Caco-2 (cell line): ENCODE results near the gene SLC2A13. TPM values are rescaled to one million over a fixed set of nuclear protein-coding genes. Genes with fewer than 3 reads are reported as not detected.
A peak's percentile ranks its signal among the peaks of the same experiment; 100 is the strongest.

Experiments
- BruUV-seq: library from RNA; stranded (reverse); fragments of 400-500 nt; replicated peaks from 2 replicates; lab custom pipeline; 2021; lab: Mats Ljungman, UMichigan
- CTCF ChIA-PET: fragments of 300-600 bp; sonication (Branson Sonifier 250); formaldehyde crosslinking; loops from one replicate; lab custom pipeline; 2022; ENCODE audit warnings: antibody characterized with exemption; lab: Charles Lee
- POLR2A ChIA-PET: fragments of 300-600 bp; sonication (Branson Sonifier 250); formaldehyde crosslinking; loops from one replicate; lab custom pipeline; 2022; ENCODE audit warnings: antibody characterized with exemption; lab: Charles Lee
- DNase-seq, 2 experiments: peaks; one replicate each; pipeline versions ENCODE4 v3.0.0 to v3.0.0-alpha.2; 2020 to 2022
- H3K27me3 ChIP-seq: replicated peaks from 2 replicates; pipeline ENCODE4 v1.6.0; 2011; ENCODE audit warnings: low read length; ENCODE audit not compliant: control insufficient read depth, insufficient read depth
- H3K36me3 ChIP-seq: 2 replicates; pipeline ENCODE4 v1.5.1; 2011; ENCODE audit warnings: low read length; ENCODE audit not compliant: control insufficient read depth, insufficient read depth
- H3K4me1 ChIP-seq: fragments of 250-450 bp; sonication (Bioruptor Pico); 2 replicates; pipeline ENCODE4 v1.5.1; 2020; ENCODE audit warnings: mild to moderate bottlenecking
- H3K4me3 ChIP-seq: 2 replicates; pipeline ENCODE4 v1.5.1; 2011; ENCODE audit warnings: low read depth, mild to moderate bottlenecking, control low read depth, low read length
- H3K9me3 ChIP-seq: fragments of 250-450 bp; sonication (Bioruptor Pico); 2 replicates; pipeline ENCODE4 v1.5.1; 2020; ENCODE audit warnings: mild to moderate bottlenecking, moderate library complexity
- H3K27ac Mint-ChIP-seq: one replicate; pipeline ENCODE4 v1.8.0; 2022; ENCODE audit warnings: mixed read lengths; ENCODE audit not compliant: unreplicated experiment
- H3K27me3 Mint-ChIP-seq: one replicate; pipeline ENCODE4 v1.8.0; 2022; ENCODE audit warnings: mixed read lengths; ENCODE audit not compliant: insufficient read depth, unreplicated experiment
- H3K36me3 Mint-ChIP-seq: one replicate; pipeline ENCODE4 v1.8.0; 2022; ENCODE audit warnings: mild to moderate bottlenecking, mixed read lengths; ENCODE audit not compliant: insufficient read depth, unreplicated experiment
- H3K4me1 Mint-ChIP-seq: one replicate; pipeline ENCODE4 v1.8.0; 2022; ENCODE audit warnings: low read depth, mixed read lengths; ENCODE audit not compliant: unreplicated experiment
- H3K4me3 Mint-ChIP-seq: one replicate; pipeline ENCODE4 v1.8.0; 2022; ENCODE audit warnings: mild to moderate bottlenecking, moderate library complexity, mixed read lengths; ENCODE audit not compliant: unreplicated experiment
- H3K9me3 Mint-ChIP-seq: one replicate; pipeline ENCODE4 v1.8.0; 2022; ENCODE audit warnings: mixed read lengths; ENCODE audit not compliant: unreplicated experiment
- intact Hi-C: fragments of 100-400 bp; cut with micrococcal nuclease; formaldehyde crosslinking; loops from one replicate; pipeline ENCODE4 v1.10.0; 2022; ENCODE audit not compliant: unreplicated experiment
- total RNA-seq: library from RNA; stranded (reverse); gene quantifications from 2 replicates; pipeline ENCODE4 v1.2.3, GENCODE V29; 2022
- TF ChIP-seq, protein P1 (sequence below), 2 experiments: fragments of 200-600 bp in 1 of 2; IDR thresholded peaks; 1 replicate in 1 of 2; 2 replicates in 1 of 2; pipeline versions ENCODE4 v1.5.1 to v1.8.0; 2011 to 2022; ENCODE audit warnings: antibody characterized with exemption in 1 of 2, control low read depth in 1 of 2, inconsistent platforms in 1 of 2, low read depth in 1 of 2, low read length in 1 of 2, mild to moderate bottlenecking in 1 of 2, moderate library complexity in 1 of 2; ENCODE audit not compliant: insufficient read depth in 1 of 2, severe bottlenecking in 1 of 2, unreplicated experiment in 1 of 2

SLC2A13 gene
- total RNA-seq, 1 experiment from 2014 or later, result 3.0 TPM

- Mint-ChIP-seq H3K9me3 (peaks cover 14% of the 10 kb centered on the region), H3K27me3 (no peaks in the 10 kb centered on the region), H3K27ac (no peak overlapping the region), H3K4me1 (no peaks in the 10 kb centered on the region), H3K4me3 (no peak overlapping the region), H3K36me3 (no peaks in the 10 kb centered on the region)
- DNase-seq, result peak; percentile 30 to 36
- TF ChIP-seq, protein P1, sequence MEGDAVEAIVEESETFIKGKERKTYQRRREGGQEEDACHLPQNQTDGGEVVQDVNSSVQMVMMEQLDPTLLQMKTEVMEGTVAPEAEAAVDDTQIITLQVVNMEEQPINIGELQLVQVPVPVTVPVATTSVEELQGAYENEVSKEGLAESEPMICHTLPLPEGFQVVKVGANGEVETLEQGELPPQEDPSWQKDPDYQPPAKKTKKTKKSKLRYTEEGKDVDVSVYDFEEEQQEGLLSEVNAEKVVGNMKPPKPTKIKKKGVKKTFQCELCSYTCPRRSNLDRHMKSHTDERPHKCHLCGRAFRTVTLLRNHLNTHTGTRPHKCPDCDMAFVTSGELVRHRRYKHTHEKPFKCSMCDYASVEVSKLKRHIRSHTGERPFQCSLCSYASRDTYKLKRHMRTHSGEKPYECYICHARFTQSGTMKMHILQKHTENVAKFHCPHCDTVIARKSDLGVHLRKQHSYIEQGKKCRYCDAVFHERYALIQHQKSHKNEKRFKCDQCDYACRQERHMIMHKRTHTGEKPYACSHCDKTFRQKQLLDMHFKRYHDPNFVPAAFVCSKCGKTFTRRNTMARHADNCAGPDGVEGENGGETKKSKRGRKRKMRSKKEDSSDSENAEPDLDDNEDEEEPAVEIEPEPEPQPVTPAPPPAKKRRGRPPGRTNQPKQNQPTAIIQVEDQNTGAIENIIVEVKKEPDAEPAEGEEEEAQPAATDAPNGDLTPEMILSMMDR (IDR thresholded peaks at IDR 0.05; ENCODE audit: insufficient read depth in 1 of 2, low read depth in 1 of 2, low read length in 1 of 2, severe bottlenecking in 1 of 2, unreplicated experiment in 1 of 2), result peak; percentile 32 to 49
- H3K9me3 ChIP-seq, result peaks cover 6% of the 10 kb centered on the region; the same call in 1 of the 2 replicates
- no peaks in the 10 kb centered on the region for H3K27me3 ChIP-seq
- H3K36me3 ChIP-seq, result no peaks in the 10 kb centered on the region
- ChIA-PET POLR2A (no interaction called here), CTCF (no interaction called here)
- H3K4me1 ChIP-seq, result no peaks in the 10 kb centered on the region
- H3K4me3 ChIP-seq, result no peak overlapping the region
- intact Hi-C loops, result loop anchor here (1.0 to 2.0 kb wide), 2 partner anchors 151 to 184 kb away; no protein-coding TSS in a partner anchor
- BruUV-seq, result no TSS peak
Measured at GRCh38 chr12:39807043-39807442, 298.8 kb downstream of the SLC2A13 start.

- intact Hi-C loops, result loop anchor here (2.0 kb wide), 1 partner anchor 185 kb away; no protein-coding TSS in a partner anchor
- ChIA-PET POLR2A (no interaction called here), CTCF (no interaction called here)
- Mint-ChIP-seq H3K9me3 (peaks cover under 1% of the 10 kb centered on the region), H3K27me3 (no peaks in the 10 kb centered on the region), H3K27ac (no peak overlapping the region), H3K36me3 (no peaks in the 10 kb centered on the region), H3K4me3 (no peak overlapping the region), H3K4me1 (no peaks in the 10 kb centered on the region)
- no TSS peak for BruUV-seq
- no peaks in the 10 kb centered on the region for H3K4me1 ChIP-seq
- H3K4me3 ChIP-seq, result no peak overlapping the region
- no peaks in the 10 kb centered on the region for H3K27me3 ChIP-seq
- no peak for DNase-seq
- no peaks in the 10 kb centered on the region for H3K36me3 ChIP-seq
- TF ChIP-seq, protein P1 (IDR thresholded peaks at IDR 0.05; ENCODE audit: insufficient read depth in 1 of 2, low read depth in 1 of 2, low read length in 1 of 2, severe bottlenecking in 1 of 2, unreplicated experiment in 1 of 2), result no peak
- H3K9me3 ChIP-seq, result peaks cover 6% of the 10 kb centered on the region; the same call in 1 of the 2 replicates
Measured at GRCh38 chr12:39805651-39806050, 300.2 kb downstream of the SLC2A13 start.

- Mint-ChIP-seq H3K4me3 (no peak overlapping the region), H3K27ac (no peak overlapping the region), H3K36me3 (no peaks in the 10 kb centered on the region), H3K4me1 (no peaks in the 10 kb centered on the region), H3K27me3 (no peaks in the 10 kb centered on the region), H3K9me3 (no peaks in the 10 kb centered on the region)
- ChIA-PET POLR2A (no interaction called here), CTCF (no interaction called here)
- intact Hi-C loops, result no loop called here
- H3K4me1 ChIP-seq, result no peaks in the 10 kb centered on the region
- no peaks in the 10 kb centered on the region for H3K27me3 ChIP-seq
- no peaks in the 10 kb centered on the region for H3K9me3 ChIP-seq
- no peak overlapping the region for H3K4me3 ChIP-seq
- H3K36me3 ChIP-seq, result no peaks in the 10 kb centered on the region
- BruUV-seq, result no TSS peak
- DNase-seq, result no peak
- TF ChIP-seq, protein P1 (IDR thresholded peaks at IDR 0.05; ENCODE audit: insufficient read depth in 1 of 2, low read depth in 1 of 2, low read length in 1 of 2, severe bottlenecking in 1 of 2, unreplicated experiment in 1 of 2), result no peak
Measured at GRCh38 chr12:39804898-39805297, 301.0 kb downstream of the SLC2A13 start.
